Cardiac septum (tissue), 1 donor: Measurements from ENCODE around the gene CDCA4. TPM values are rescaled to one million over a fixed set of nuclear protein-coding genes. Genes with fewer than 3 reads are reported as not detected.

Source experiments
- DNase-seq: peaks from one replicate; pipeline ENCODE4 v3.0.0-alpha.2; 2020; ENCODE audit warnings: low spot score
- intact Hi-C: fragments of 100-400 bp; cut with DNase I; formaldehyde crosslinking; loops from one replicate; pipeline ENCODE4 v1.14.0; 2022
- total RNA-seq: library from RNA; stranded (reverse); fragmentation: NEBNext Ultra II Directional; extraction: Animal tissue kit (Norgen Biotek cat#: 25700); gene quantifications from one replicate; pipeline ENCODE4 v1.2.1, GENCODE V29; 2021
- donor health status: DM: no; HTN: no; CAD: no.

CDCA4 gene
- total RNA-seq, 1 donor from 2014 or later = 2.3 TPM

DNA sequence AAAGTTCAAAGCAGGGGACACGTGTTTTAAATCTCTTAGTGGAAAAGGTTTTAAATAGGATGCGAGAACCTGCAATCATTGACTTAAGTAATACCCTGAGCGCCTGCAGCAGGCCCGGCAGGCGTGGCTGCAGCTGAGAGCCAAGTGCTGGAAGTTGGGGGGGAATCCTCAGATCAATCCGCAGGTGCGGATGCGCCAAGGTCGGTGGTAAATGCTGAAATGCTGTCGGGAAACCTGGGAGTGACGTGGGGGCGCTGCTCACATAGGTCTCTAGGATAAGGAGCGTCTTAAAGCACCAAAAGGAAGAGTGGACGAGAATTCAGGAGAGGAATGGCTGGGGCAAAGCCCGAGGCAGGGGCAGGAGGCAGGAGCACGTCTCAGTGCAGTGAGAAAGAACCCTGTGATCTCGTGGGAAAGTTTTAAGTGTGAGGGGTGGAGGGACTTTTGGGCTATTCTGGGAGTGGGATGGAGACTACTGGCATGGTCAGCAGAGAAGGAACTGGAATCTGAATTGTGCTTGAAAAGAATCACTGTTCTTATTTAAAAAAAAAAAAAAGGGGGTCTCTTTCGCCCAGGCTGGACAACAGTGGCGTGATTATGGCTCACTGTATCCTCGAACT lies 883 bp upstream of the CDCA4 start:
- intact Hi-C loops = loop anchor here (2.0 kb wide), 1 partner anchor 35 kb away; no protein-coding TSS in a partner anchor
- DNase-seq = no peak

DNA sequence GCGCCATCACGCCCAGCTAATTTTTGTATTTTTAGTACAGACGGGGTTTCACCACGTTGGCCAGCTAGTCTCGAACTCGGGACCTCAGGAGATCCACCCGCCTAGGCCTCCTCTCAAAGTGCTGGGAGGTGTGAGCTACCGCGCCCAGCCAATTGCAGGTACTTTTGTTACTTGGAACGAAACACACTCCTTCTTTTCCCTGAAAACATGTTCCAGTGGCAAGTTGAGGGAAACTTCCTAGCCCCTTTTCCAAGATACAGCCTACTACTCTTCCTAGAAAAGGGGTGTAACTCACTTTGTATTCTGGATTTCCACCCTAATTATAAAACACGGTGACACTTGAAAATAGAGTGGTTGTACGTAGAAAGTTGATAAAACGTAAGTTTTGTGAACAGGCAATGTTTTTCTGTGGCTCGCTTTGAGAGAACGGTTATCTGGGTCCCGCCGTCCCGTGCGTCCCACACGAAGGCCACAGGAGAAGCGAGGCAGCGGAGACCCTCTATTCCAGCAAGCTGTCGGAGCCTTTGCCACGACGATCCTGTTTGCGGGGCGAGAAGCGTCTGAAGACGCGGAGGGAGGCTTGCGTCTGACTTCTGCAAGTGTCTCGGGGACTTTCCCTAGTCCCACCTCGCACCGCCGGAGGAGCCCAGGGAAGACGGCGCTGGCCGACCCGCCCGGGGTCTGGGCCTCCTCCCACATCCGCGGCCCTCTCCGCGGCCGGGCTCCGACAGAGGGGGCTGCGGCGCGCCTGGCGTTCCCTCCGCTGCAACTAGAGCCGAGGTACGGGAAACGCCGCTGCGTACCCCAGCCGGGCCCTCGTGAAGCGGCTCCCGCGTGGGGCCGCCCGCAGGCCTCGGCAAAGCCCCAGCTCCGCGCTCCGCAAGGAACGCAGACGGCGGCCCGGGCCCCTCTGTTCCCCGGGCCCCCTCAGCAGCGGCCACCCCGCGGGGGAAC lies 745 bp downstream of the CDCA4 start:
- DNase-seq = no peak
- intact Hi-C loops = loop anchor here (2.0 kb wide), 1 partner anchor 33 kb away; no protein-coding TSS in a partner anchor

- DNase-seq = no peak
- intact Hi-C loops = no loop called here
These were observed 2.5 kb downstream of the CDCA4 start for GRCh38 chr14:105018414-105018813.

DNA sequence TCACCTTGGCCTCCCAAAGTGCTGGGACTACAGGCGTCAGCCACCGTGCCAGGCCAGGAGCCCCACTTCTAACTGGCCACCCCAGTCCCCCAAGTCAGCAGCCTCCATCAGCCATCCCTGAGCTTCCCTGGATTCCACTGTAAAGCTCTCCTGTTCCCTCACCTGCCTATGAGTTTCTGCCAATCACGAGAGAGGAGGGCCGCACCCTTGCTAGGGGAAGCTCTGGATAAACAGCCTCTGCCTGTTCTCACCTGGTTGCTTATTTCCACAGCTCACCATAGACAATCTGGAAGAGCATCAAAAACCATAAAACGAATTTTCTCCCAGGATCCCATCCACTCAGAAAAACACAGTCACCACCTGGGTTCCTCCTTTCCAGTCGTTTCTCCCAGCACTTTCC lies 5.0 kb downstream of the CDCA4 start:
- intact Hi-C loops = no loop called here
- DNase-seq = no peak

- DNase-seq = no peak
These were observed 5.6 kb downstream of the CDCA4 start for GRCh38 chr14:105015242-105015641.

DNA sequence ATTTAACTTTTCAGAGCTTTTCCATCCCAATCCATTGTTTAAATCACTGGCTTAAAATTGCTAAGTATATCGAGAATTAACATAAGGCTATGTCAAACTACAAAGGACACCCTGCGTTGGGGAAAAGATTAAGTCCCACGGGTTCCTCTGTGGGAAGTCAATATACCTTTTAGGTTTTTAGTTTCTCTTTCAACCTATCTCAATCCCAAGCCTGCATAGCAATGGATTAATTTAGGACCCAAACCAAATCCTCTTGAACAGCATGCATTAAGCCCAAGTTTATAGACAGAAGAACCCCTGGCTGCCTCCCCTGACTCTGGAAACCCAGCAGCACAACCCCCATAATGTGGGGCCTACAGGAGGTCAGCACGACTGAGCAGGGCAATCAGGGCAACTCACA lies 6.3 kb downstream of the CDCA4 start:
- no peak for DNase-seq
- intact Hi-C loops = no loop called here

More at GRCh38 chr14:105015242-105015641, 5.6 kb downstream of the CDCA4 start:
- intact Hi-C loops = no loop called here

DNA sequence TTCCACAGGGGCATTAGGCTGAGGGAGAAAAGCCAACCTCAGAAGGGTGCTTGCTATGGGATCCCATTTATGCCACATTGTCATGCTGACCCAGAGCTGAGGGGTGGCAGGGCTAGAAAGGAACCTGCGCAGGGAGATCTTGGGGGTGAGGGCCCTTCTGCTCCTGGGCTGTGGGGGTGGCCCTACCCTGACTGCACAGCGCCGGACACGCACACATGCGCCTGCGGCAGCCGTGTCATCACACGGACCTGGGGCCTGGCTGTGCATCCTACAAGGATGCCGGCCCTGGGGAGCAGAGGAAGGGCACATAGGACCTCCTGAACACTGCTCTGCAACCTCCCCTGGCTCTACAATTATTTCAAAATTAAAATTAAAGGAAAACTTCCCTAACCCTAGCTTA lies 6.9 kb downstream of the CDCA4 start:
- no peak for DNase-seq
- intact Hi-C loops = no loop called here

DNA sequence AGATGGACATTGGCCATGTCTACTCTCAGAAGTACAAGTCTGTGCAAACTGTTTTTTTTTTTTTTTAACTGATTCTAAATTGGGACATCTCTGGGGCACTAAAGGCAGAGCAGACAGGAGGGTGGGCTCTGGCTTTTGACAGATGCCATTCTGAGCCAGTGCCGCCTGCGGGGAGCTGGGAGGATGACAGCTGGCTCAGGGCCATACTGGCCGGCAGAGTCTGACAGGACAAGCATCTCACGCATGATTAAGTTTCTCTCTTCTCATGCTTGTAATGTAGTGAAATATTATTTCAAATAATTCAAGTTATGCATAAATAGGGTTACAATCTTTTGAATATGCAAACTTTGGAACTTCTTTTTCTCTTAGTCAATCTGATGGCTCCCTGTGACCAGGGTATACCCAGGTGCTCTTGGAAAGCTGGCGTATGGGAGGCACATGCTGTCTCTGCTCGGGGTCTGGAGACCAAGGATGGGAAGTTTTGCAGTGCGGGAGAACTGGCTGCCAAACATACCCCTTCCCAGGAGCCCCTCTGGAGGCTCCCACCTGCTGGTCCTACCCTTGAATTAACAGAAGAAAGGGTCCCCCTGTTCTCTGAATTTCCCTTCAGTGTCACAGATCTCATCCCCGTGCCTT lies 7.6 kb downstream of the CDCA4 start:
- intact Hi-C loops = no loop called here

GRCh38 chr14:105012171-105012985 lies 8.5 kb downstream of the CDCA4 start:
- DNase-seq = no peak
- intact Hi-C loops = no loop called here

More for the DNA sequence above, 7.6 kb downstream of the CDCA4 start:
- DNase-seq = no peak

GRCh38 chr14:105011312-105011990 lies 9.4 kb downstream of the CDCA4 start:
- intact Hi-C loops = no loop called here
- DNase-seq = no peak

- intact Hi-C loops = no loop called here
These were observed 10.0 kb downstream of the CDCA4 start for GRCh38 chr14:105010891-105011291.

DNA sequence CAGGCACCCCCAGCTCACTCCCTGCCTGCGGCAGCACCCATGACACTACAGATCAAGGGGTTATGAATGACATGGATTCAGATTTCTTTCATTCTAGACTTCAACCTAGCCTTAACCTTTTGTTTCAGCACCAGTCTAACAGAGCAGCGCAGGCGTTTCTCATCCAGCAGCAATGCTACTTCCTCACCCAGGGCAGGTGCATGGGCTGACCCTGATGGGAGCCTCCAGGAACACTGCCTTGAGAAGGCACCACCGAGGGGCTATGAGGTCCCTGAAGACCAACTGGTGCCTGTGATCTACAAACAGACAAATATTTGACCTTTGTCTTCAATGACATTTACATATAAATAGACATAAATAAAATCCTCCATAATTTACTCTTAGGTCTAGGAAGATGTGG lies 10.8 kb downstream of the CDCA4 start:
- intact Hi-C loops = no loop called here
- DNase-seq = no peak

More at GRCh38 chr14:105010891-105011291, 10.0 kb downstream of the CDCA4 start:
- DNase-seq = no peak

GRCh38 chr14:105007593-105008264 lies 13.2 kb downstream of the CDCA4 start:
- intact Hi-C loops = no loop called here
- DNase-seq = no peak

DNA sequence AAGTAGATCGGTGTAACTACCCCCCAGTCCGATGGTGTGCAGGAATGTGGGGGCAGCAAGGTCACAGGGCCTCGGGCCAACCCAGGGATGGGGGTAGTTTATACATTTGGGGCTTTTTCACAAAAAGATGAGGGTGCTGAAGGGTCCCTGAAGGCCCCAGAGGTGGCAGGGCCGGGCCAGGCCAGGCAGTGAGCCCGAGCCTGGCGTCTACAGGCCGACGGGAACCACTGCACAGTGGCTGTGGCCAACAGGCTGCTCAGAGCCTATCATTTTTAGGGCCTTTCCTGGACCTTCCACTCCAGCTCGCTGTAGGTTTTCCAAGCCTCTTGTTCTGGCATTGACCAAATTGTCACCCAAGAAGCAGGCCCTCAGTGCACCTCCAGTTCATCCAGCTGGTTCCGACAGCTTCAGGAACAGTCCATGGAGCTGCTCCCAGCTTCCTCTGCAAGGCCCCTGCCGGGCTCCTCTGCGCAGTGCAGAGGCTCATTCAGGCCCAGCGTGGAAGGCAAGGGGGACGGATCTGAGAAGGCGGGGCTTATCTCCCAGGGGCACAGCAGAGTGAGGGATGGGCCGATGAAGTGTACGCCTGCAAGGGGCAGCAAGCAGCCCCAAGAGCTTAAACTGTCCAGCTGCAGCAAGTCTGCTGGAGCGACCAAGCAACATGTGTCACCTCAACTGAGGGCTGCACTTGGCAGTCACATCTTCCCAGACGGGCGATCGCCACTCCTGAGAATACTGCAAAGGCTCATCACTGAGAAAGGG lies 13.9 kb downstream of the CDCA4 start:
- intact Hi-C loops = no loop called here
- no peak for DNase-seq

DNA sequence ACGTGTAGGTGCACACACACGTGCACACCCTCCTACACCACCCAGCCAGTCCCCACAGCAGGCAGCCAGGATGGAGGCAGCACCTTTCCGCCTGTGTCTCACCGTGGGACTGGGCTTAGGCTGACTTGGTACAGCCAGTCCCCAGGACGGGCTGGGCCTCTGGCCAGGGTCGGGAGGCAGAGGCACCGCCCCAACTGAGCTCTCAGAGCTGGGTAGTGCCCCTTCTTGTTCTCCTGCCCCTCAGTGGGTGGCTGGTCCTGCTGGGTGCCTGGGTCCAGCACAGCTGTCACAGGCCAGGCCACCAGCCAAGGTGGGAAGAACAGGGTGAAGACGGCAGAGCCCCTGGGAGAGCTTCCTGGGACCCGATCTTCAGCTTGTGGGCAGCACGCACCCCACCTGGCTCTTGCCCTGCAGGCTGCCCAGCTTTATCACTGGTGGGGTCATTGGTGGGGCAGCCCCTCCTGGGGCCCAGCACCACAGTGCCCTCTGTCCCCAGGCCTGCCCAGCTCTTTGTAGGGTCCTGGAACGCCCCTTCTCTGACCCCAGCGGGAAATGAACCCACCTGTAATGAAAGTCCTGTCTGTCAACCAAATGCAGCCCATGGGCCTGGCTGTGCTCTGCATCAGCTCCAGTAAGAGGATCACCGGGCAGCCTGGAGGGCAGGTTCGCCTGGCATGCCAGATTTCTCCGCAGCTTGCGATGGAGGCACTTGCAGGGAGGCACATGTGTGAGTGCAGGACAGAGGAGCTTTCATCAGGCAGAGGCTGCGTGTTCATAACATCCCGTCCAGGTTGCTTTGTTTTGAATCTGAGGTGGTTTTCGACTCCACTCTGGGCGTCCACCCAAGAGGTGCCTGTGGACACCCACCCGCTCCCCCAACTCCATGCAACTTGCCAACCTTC lies 14.7 kb downstream of the CDCA4 start:
- DNase-seq = no peak
- intact Hi-C loops = no loop called here

DNA sequence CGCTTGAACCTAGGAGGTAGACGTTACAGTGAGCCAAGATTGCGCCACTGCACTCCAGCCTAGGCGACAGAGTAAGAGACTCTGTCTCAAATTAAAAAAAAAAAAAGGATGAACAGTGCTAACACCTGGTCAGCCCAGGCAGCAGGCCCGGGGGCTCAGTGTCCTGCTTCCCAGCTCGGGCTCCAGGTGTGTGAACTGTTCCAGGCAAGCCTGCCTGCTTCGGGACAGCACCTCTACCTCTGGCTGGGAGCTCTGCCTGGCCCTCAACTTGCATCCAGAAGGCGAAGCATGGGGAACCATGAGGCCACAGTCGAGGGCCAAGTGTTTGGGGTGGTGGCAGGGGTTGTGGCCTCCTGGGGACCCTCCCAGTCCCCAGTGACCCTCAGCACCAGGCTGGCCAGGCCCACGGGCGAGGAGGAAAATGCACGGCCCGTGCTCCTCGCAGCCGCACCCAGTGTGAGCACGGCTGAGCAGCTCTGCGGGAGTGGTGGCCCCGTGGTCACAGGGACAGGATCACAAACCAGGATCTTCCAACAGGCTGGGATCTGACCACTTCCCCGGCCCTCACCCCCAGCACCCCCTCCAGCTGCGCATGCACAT lies 15.5 kb downstream of the CDCA4 start:
- intact Hi-C loops = no loop called here
- no peak for DNase-seq
